BJ (cell line): ENCODE measurements around the gene ADM. TPM values are rescaled to one million over a fixed set of nuclear protein-coding genes. Genes with fewer than 3 reads are reported as not detected.

Experiments used
- CTCF ChIA-PET: fragments of 350-600 bp; formaldehyde crosslinking; extraction: SDS; loops from one replicate; lab custom pipeline; 2021; ENCODE audit warnings: antibody characterized with exemption, inconsistent platforms; lab: Yijun Ruan, JAX
- POLR2A ChIA-PET: fragments of 300-600 bp; sonication (Branson Sonifier 250); formaldehyde crosslinking; extraction: SDS; loops from one replicate; lab custom pipeline; 2021; ENCODE audit warnings: antibody characterized with exemption; lab: Charles Lee
- DNase-seq: peaks from one replicate; pipeline ENCODE4 v3.0.0-alpha.2; 2011; ENCODE audit warnings: low read depth
- H3K27me3 ChIP-seq: 2 replicates; pipeline ENCODE4 v1.6.0; 2011; ENCODE audit warnings: low read length; ENCODE audit not compliant: control insufficient read depth, insufficient read depth
- H3K36me3 ChIP-seq: 2 replicates; pipeline ENCODE4 v1.5.1; 2011; ENCODE audit warnings: low read length; ENCODE audit not compliant: control insufficient read depth, insufficient read depth
- H3K4me3 ChIP-seq: 2 replicates; pipeline ENCODE4 v1.5.1; 2011; ENCODE audit warnings: low read depth, mild to moderate bottlenecking, control low read depth, low read length
- CTCF ChIP-seq: IDR thresholded peaks from 2 replicates; pipeline ENCODE4 v1.5.1; 2011; ENCODE audit warnings: low read depth, mild to moderate bottlenecking, control low read depth, inconsistent platforms, low read length, moderate library complexity; ENCODE audit not compliant: insufficient read depth
- polyA plus RNA-seq: library from polyadenylated mRNA; depleted of rRNA; stranded (reverse); fragments of >200 nt; gene quantifications from 2 replicates; pipeline ENCODE4 v1.2.3, GENCODE V29; 2011

ADM gene
- polyA plus RNA-seq, 1 experiment, result 569 TPM

GRCh38 chr11:10323793-10324170 is 18.9 kb downstream of the ADM start:
- Histone ChIP-seq H3K27me3 (no peaks in the 10 kb centered on the region), H3K36me3 (no peaks in the 10 kb centered on the region), H3K4me3 (no peak overlapping the region)
- no peak for DNase-seq
- CTCF ChIA-PET, result interaction anchor here (0.6 to 4.6 kb wide), 10 partner anchors 14 to 568 kb away, joined by 3 to 48 read pairs (median 6); partner anchors contain the start of gene ADM
- no peak for TF ChIP-seq CTCF
- POLR2A ChIA-PET, result interaction anchor here (0.6 to 2.7 kb wide), 2 partner anchors 13 to 21 kb away, joined by 3 to 11 read pairs; no protein-coding TSS in a partner anchor

GRCh38 chr11:10324474-10324873 is 19.6 kb downstream of the ADM start:
- no peak for DNase-seq

GRCh38 chr11:10325277-10326011 is 20.6 kb downstream of the ADM start:
- no peaks in the 10 kb centered on the region for H3K27me3 ChIP-seq
- no peak overlapping the region for H3K4me3 ChIP-seq
- POLR2A ChIA-PET, result interaction anchor here (0.5 to 2.7 kb wide), 8 partner anchors 15 to 720 kb away, joined by 3 to 11 read pairs (median 3); no protein-coding TSS in a partner anchor
- no peak for TF ChIP-seq CTCF
- no peaks in the 10 kb centered on the region for H3K36me3 ChIP-seq
- peak; percentile 70 for DNase-seq
- CTCF ChIA-PET, result interaction anchor here (0.7 to 4.6 kb wide), 20 partner anchors 11 to 712 kb away, joined by 3 to 48 read pairs (median 4); partner anchors contain the start of gene ADM

More at GRCh38 chr11:10324474-10324873, 19.6 kb downstream of the ADM start:
- H3K27me3 ChIP-seq, result no peaks in the 10 kb centered on the region
- TF ChIP-seq CTCF, result no peak
- ChIA-PET CTCF (interaction anchor here (0.6 to 4.6 kb wide), 18 partner anchors 14 to 891 kb away, joined by 3 to 48 read pairs (median 4); partner anchors contain the start of gene ADM), POLR2A (interaction anchor here (0.5 to 2.7 kb wide), 4 partner anchors 14 to 446 kb away, joined by 3 to 11 read pairs (median 4); partner anchors contain the start of gene ADM)
- no peaks in the 10 kb centered on the region for H3K36me3 ChIP-seq
- H3K4me3 ChIP-seq, result no peak overlapping the region

- H3K36me3 ChIP-seq, result no peaks in the 10 kb centered on the region
- no peak overlapping the region for H3K4me3 ChIP-seq
- POLR2A ChIA-PET, result interaction anchor here (0.5 to 2.7 kb wide), 7 partner anchors 16 to 721 kb away, joined by 3 to 11 read pairs (median 3); no protein-coding TSS in a partner anchor
- CTCF ChIA-PET, result interaction anchor here (0.5 to 4.6 kb wide), 18 partner anchors 9 to 677 kb away, joined by 3 to 48 read pairs (median 5); partner anchors contain the start of gene ADM
- H3K27me3 ChIP-seq, result no peaks in the 10 kb centered on the region
- no peak for TF ChIP-seq CTCF
- DNase-seq, result no peak
Measured at GRCh38 chr11:10326012-10326964, 21.4 kb downstream of the ADM start.
